ENCODE results near the gene NCMAP.

NCMAP gene

DNA sequence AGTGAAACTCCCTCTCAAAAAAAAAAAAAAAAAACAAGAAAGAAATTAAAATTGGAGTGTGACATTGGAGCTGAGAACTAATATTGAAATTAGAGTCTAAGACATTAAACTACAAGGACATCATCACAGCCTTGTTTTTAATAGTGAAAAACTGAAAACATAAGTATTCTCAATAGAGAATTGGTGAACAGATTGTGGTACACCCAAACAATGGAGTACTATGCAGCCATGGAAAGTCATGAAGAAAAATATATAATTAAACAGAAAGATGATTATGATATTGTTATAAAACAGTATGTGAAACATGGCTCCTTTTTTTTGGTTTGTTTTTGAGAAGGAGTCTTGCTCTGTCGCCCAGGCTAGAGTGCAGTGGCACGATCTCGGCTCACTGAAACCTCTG lies 43.4 kb downstream of the NCMAP start:
- TF ChIP-seq, protein P1, sequence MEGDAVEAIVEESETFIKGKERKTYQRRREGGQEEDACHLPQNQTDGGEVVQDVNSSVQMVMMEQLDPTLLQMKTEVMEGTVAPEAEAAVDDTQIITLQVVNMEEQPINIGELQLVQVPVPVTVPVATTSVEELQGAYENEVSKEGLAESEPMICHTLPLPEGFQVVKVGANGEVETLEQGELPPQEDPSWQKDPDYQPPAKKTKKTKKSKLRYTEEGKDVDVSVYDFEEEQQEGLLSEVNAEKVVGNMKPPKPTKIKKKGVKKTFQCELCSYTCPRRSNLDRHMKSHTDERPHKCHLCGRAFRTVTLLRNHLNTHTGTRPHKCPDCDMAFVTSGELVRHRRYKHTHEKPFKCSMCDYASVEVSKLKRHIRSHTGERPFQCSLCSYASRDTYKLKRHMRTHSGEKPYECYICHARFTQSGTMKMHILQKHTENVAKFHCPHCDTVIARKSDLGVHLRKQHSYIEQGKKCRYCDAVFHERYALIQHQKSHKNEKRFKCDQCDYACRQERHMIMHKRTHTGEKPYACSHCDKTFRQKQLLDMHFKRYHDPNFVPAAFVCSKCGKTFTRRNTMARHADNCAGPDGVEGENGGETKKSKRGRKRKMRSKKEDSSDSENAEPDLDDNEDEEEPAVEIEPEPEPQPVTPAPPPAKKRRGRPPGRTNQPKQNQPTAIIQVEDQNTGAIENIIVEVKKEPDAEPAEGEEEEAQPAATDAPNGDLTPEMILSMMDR (conservative IDR thresholded peaks at IDR 0.05; ENCODE audit: low read depth, low read length) = no peak
- no peak overlapping the region for H3K4me3 ChIP-seq (ENCODE audit: low read depth, low read length)
- no peak for DNase-seq (ENCODE audit: low read depth)

GRCh38 chr1:24600551-24600950 lies 44.7 kb downstream of the NCMAP start:
- no peak for DNase-seq (ENCODE audit: low read depth)
- no peak overlapping the region for H3K4me3 ChIP-seq (ENCODE audit: low read depth, low read length)
- TF ChIP-seq, protein P1 (conservative IDR thresholded peaks at IDR 0.05; ENCODE audit: low read depth, low read length) = no peak

- TF ChIP-seq, protein P1 (conservative IDR thresholded peaks at IDR 0.05; ENCODE audit: low read depth, low read length) = no peak
- no peak for DNase-seq (ENCODE audit: low read depth)
Measured at GRCh38 chr1:24605534-24606295, 49.8 kb downstream of the NCMAP start.

GRCh38 chr1:24606296-24606605 lies 50.4 kb downstream of the NCMAP start:
- H3K4me3 ChIP-seq (ENCODE audit: low read depth, low read length) = no peak overlapping the region
- TF ChIP-seq, protein P1 (conservative IDR thresholded peaks at IDR 0.05; ENCODE audit: low read depth, low read length) = no peak
- DNase-seq (ENCODE audit: low read depth) = no peak

More at GRCh38 chr1:24605534-24606295, 49.8 kb downstream of the NCMAP start:
- H3K4me3 ChIP-seq (ENCODE audit: low read depth, low read length) = no peak overlapping the region

- TF ChIP-seq, protein P1 (conservative IDR thresholded peaks at IDR 0.05; ENCODE audit: low read depth, low read length) = no peak
- no peak for DNase-seq (ENCODE audit: low read depth)
- no peak overlapping the region for H3K4me3 ChIP-seq (ENCODE audit: low read depth, low read length)
Measured at GRCh38 chr1:24606621-24607020, 50.7 kb downstream of the NCMAP start.

DNA sequence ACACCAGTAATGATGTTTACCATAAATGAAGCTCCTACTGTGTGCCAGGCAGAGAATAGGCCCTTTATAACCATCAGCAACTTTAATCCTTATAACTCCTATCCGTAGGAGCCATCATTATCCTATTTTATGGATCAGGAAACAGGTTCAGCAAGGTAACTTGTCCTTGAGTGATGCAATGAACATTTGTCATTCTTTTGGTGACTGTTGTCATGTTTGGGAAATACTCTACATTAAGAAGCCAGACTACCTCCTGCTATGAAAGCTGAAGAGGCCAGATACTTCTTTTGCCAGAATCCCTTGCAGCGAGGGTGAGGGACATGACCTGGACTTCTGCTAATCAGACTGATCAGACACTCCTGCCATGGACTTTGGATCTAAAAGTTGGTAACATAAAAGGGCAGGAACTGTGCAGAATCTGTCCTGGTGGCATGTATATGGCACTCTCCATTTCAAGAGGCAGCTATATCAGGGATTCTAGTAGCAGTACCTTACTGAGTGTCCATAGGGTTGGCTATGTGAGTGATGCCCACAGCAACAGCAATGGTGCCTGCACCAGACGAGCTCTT lies 54.1 kb downstream of the NCMAP start:
- DNase-seq (ENCODE audit: low read depth) = no peak
- TF ChIP-seq, protein P1 (conservative IDR thresholded peaks at IDR 0.05; ENCODE audit: low read depth, low read length) = no peak
- H3K4me3 ChIP-seq (ENCODE audit: low read depth, low read length) = no peak overlapping the region

- no peak for DNase-seq (ENCODE audit: low read depth)
- TF ChIP-seq, protein P1 (conservative IDR thresholded peaks at IDR 0.05; ENCODE audit: low read depth, low read length) = no peak
- no peak overlapping the region for H3K4me3 ChIP-seq (ENCODE audit: low read depth, low read length)
Measured at GRCh38 chr1:24619376-24619775, 63.5 kb downstream of the NCMAP start.
